HCT116 (cell line): ENCODE data around the gene ZNF695. TPM values are rescaled to one million over a fixed set of nuclear protein-coding genes. Genes with fewer than 3 reads are reported as not detected.
"Not testable (repeated sequence)": the region's sequence is repeated elsewhere in the genome, so short reads cannot be mapped to it uniquely, and the experiment has no call there.

Experiments used
- ATAC-seq: fragments of 200-7000 bp; cut with Tn5 transposase; 2 replicates; pipeline ENCODE4 v1.9.1; 2020; ENCODE audit warnings: mild to moderate bottlenecking, moderate library complexity
- BruUV-seq: library from RNA; stranded (reverse); fragments of 400-500 nt; replicated peaks from 2 replicates; lab custom pipeline; 2021; lab: Mats Ljungman, UMichigan
- CTCF ChIA-PET: fragments of 300-600 bp; sonication (Branson Sonifier 250); formaldehyde crosslinking; loops from one replicate; lab custom pipeline; 2021; ENCODE audit warnings: antibody characterized with exemption; lab: Charles Lee
- POLR2A ChIA-PET: fragments of 300-600, 350-600 bp; sonication (Branson Sonifier 250); formaldehyde crosslinking; loops from one replicate; lab custom pipeline; 2021; ENCODE audit warnings: antibody characterized with exemption; lab: Charles Lee
- RAD21 ChIA-PET, 2 experiments: fragments of 300-600 bp; sonication (Branson Sonifier 250); formaldehyde crosslinking; loops; one replicate each; lab custom pipeline; 2023; ENCODE audit warnings: low total read pairs in 2 of 2; ENCODE audit not compliant: uncharacterized antibody in 2 of 2, unreplicated experiment in 2 of 2, low non-redundant PET in 1 of 2; lab: Charles Lee
- DNase-seq: peaks from one replicate; pipeline ENCODE4 v3.0.0-alpha.2; 2010; ENCODE audit warnings: low read depth, low spot score
- H2AFZ ChIP-seq: fragments of 200-600 bp; shearing (Covaris generic), sonication (generic); 2 replicates; pipeline ENCODE4 v1.6.1; 2017; ENCODE audit warnings: low read depth, mixed run types, mixed read lengths, antibody characterized with exemption, low read length; ENCODE audit not compliant: poor library complexity, severe bottlenecking
- H3K27ac ChIP-seq: 2 replicates; pipeline ENCODE4 v1.5.1; 2012; ENCODE audit warnings: low read depth, low read length
- H3K27me3 ChIP-seq: fragments of 200-600 bp; sonication (generic); 2 replicates; pipeline ENCODE4 v1.6.1; 2016; ENCODE audit warnings: mixed run types, low read length, mixed read lengths; ENCODE audit not compliant: insufficient read depth
- H3K36me3 ChIP-seq, 2 experiments: fragments of 200-500 bp in 1 of 2; fragments of 200-600 bp in 1 of 2; sonication (Bioruptor generic) in 1 of 2; sonication (generic) in 1 of 2; 2 replicates each; pipeline versions ENCODE4 v1.5.1 to v1.6.1; 2014 to 2016; ENCODE audit warnings: low read length in 2 of 2, inconsistent platforms in 1 of 2, mixed read lengths in 1 of 2, mixed run types in 1 of 2; ENCODE audit not compliant: insufficient read depth in 2 of 2, control insufficient read depth in 1 of 2
- H3K4me1 ChIP-seq, 2 experiments: fragments of 200-600 bp in 1 of 2; sonication (generic) in 1 of 2; 2 replicates each; pipeline versions ENCODE4 v1.5.1 to v1.6.1; 2012 to 2017; ENCODE audit warnings: low read length in 2 of 2, inconsistent platforms in 1 of 2, mild to moderate bottlenecking in 1 of 2, mixed read lengths in 1 of 2, mixed run types in 1 of 2, moderate library complexity in 1 of 2; ENCODE audit not compliant: insufficient read depth in 2 of 2, control insufficient read depth in 1 of 2
- H3K4me2 ChIP-seq: fragments of 200-600 bp; sonication (generic); 2 replicates; pipeline ENCODE4 v1.6.1; 2017; ENCODE audit warnings: mixed run types, low read length, mixed read lengths
- H3K4me3 ChIP-seq, 2 experiments: fragments of 200-600 bp in 1 of 2; sonication (generic) in 1 of 2; replicated peaks in 1 of 2; 2 replicates each; pipeline ENCODE4 v1.5.1; 2011 to 2016; ENCODE audit warnings: low read length in 2 of 2, control low read depth in 1 of 2, low read depth in 1 of 2, mild to moderate bottlenecking in 1 of 2, mixed read lengths in 1 of 2, mixed run types in 1 of 2
- H3K79me2 ChIP-seq: fragments of 200-600 bp; sonication (generic); 2 replicates; pipeline ENCODE4 v1.6.1; 2017; ENCODE audit warnings: mild to moderate bottlenecking, mixed run types, low read length, moderate library complexity, mixed read lengths; ENCODE audit not compliant: insufficient read depth
- H3K9ac ChIP-seq: fragments of 200-600 bp; sonication (generic); 2 replicates; pipeline ENCODE4 v1.6.1; 2016; ENCODE audit warnings: low read length, mixed read lengths
- H3K9me2 ChIP-seq: fragments of 200-600 bp; sonication (generic), shearing (Covaris generic); 2 replicates; pipeline ENCODE4 v1.6.1; 2017; ENCODE audit warnings: mixed run types, mild to moderate bottlenecking, moderate library complexity; ENCODE audit not compliant: insufficient read depth
- H3K9me3 ChIP-seq, 2 experiments: fragments of 200-500 bp in 1 of 2; fragments of 200-600 bp in 1 of 2; sonication (Bioruptor generic) in 1 of 2; sonication (generic) in 1 of 2; 2 replicates each; pipeline ENCODE4 v1.6.1; 2014 to 2017; ENCODE audit warnings: low read length in 2 of 2, mixed read lengths in 2 of 2, inconsistent platforms in 1 of 2, low read depth in 1 of 2, mild to moderate bottlenecking in 1 of 2, mixed run types in 1 of 2, moderate library complexity in 1 of 2; ENCODE audit not compliant: control insufficient read depth in 1 of 2, insufficient read depth in 1 of 2
- H4K20me1 ChIP-seq: fragments of 200-600 bp; sonication (generic), shearing (Covaris generic); 2 replicates; pipeline ENCODE4 v1.6.1; 2017; ENCODE audit warnings: mixed run types, mild to moderate bottlenecking, moderate library complexity; ENCODE audit not compliant: insufficient read depth
- CBX3 ChIP-seq: IDR thresholded peaks from 2 replicates; pipeline ENCODE4 v1.6.1; 2012; ENCODE audit warnings: low read depth
- CEBPB ChIP-seq: IDR thresholded peaks from 2 replicates; pipeline ENCODE4 v1.6.1; 2012; ENCODE audit warnings: low read depth
- CTCF ChIP-seq, 3 experiments: fragments of 200-600 bp in 1 of 3; sonication (generic) in 1 of 3; IDR thresholded peaks in 2 of 3; conservative IDR thresholded peaks in 1 of 3; 2 replicates each; pipeline ENCODE4 v1.5.1; 2012 to 2017; ENCODE audit warnings: low read depth in 2 of 3, low read length in 2 of 3, antibody characterized with exemption in 1 of 3, borderline replicate concordance in 1 of 3, control low read depth in 1 of 3, mild to moderate bottlenecking in 1 of 3, mixed read lengths in 1 of 3, mixed run types in 1 of 3, moderate library complexity in 1 of 3; ENCODE audit not compliant: insufficient read depth in 1 of 3
- EGR1 ChIP-seq: IDR thresholded peaks from 2 replicates; pipeline ENCODE4 v1.6.1; 2012; ENCODE audit warnings: low read depth
- ELF1 ChIP-seq: IDR thresholded peaks from 2 replicates; pipeline ENCODE4 v1.6.1; 2012; ENCODE audit warnings: low read depth, borderline replicate concordance
- EZH2 ChIP-seq: fragments of 200-600 bp; sonication (generic); IDR thresholded peaks from 2 replicates; pipeline ENCODE4 v1.6.1; 2017; ENCODE audit warnings: antibody characterized with exemption, mixed run types
- FOSL1 ChIP-seq: IDR thresholded peaks from 2 replicates; pipeline ENCODE4 v1.6.1; 2012; ENCODE audit warnings: low read depth
- JUND ChIP-seq: IDR thresholded peaks from 2 replicates; pipeline ENCODE4 v1.6.1; 2012
- POLR2A ChIP-seq: IDR thresholded peaks from 2 replicates; pipeline ENCODE4 v1.7.0; 2011; ENCODE audit warnings: borderline replicate concordance; ENCODE audit not compliant: insufficient read depth, insufficient read length; ENCODE audit errors: extremely low read depth
- POLR2AphosphoS5 ChIP-seq: IDR thresholded peaks from 2 replicates; pipeline ENCODE4 v1.6.1; 2011; ENCODE audit warnings: mild to moderate bottlenecking, low read depth, low read length, moderate library complexity
- RAD21 ChIP-seq: IDR thresholded peaks from 2 replicates; pipeline ENCODE4 v1.6.1; 2012; ENCODE audit warnings: low read depth, mild to moderate bottlenecking
- SIN3A ChIP-seq: IDR thresholded peaks from 2 replicates; pipeline ENCODE4 v1.6.1; 2012; ENCODE audit warnings: low read depth
- SRF ChIP-seq: IDR thresholded peaks from 2 replicates; pipeline ENCODE4 v1.6.1; 2012; ENCODE audit warnings: low read depth
- TCF7L2 ChIP-seq: IDR thresholded peaks from 2 replicates; pipeline ENCODE4 v1.7.0; 2011; ENCODE audit warnings: borderline replicate concordance, inconsistent platforms; ENCODE audit not compliant: insufficient read depth, insufficient read length; ENCODE audit errors: extremely low read depth
- YY1 ChIP-seq: IDR thresholded peaks from 2 replicates; pipeline ENCODE4 v1.6.1; 2011; ENCODE audit warnings: low read length, low read depth, moderate library complexity, mild to moderate bottlenecking; ENCODE audit not compliant: insufficient replicate concordance; ENCODE audit errors: extremely low read depth
- ZFX ChIP-seq: fragments of 450-650 bp; IDR thresholded peaks from 2 replicates; pipeline ENCODE4 v1.6.1; 2017
- ZNF274 ChIP-seq: fragments of 200-500 bp; sonication (Bioruptor generic); IDR thresholded peaks from 2 replicates; pipeline ENCODE4 v1.6.1; 2014; ENCODE audit warnings: mild to moderate bottlenecking, low read depth, low read length, inconsistent platforms
- intact Hi-C: fragments of 100-400 bp; cut with micrococcal nuclease; formaldehyde crosslinking; loops from 2 replicates; pipeline ENCODE4 v1.10.0; 2022
- total RNA-seq: library from RNA; stranded (reverse); gene quantifications from one replicate; pipeline ENCODE4 v1.2.1, GENCODE V29; 2021; ENCODE audit not compliant: unreplicated experiment
- TF ChIP-seq, protein P1 (sequence below): IDR thresholded peaks from 2 replicates; pipeline ENCODE4 v1.6.1; 2011; ENCODE audit warnings: mild to moderate bottlenecking, low read length, moderate library complexity; ENCODE audit not compliant: insufficient replicate concordance; ENCODE audit errors: extremely low read depth
- TF ChIP-seq, protein P2 (sequence below): IDR thresholded peaks from 2 replicates; pipeline ENCODE4 v1.6.1; 2012
- TF ChIP-seq, protein P3 (sequence below): IDR thresholded peaks from 2 replicates; pipeline ENCODE4 v1.6.1; 2012

Gene ZNF695
- total RNA-seq, 1 experiment from 2014 or later: 14.9 TPM

DNA sequence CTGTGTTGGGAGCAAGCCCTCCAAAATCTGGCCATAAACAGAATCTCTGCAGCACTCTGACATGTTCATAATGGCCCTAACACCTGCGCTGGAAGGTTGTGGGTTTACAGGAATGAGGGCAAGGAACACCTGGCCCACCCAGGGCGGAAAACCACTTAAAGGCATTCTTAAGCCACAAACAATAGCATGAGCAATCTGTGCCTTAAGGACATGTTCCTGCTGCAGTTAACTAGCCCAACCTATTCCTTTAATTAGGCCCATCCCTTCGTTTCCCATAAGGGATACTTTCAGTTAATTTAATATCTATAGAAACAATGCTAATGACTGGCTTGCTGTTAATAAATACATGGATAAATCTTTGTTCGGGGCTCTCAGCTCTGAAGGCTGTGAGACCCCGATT lies 16.8 kb upstream of the ZNF695 start:
- H3K4me3 ChIP-seq, H3K79me2 ChIP-seq, H3K9ac ChIP-seq, H3K9me2 ChIP-seq, H3K4me2 ChIP-seq, CTCF ChIA-PET, POLR2A ChIA-PET, BruUV-seq, H3K27me3 ChIP-seq, H3K27ac ChIP-seq, ATAC-seq, H3K9me3 ChIP-seq, H4K20me1 ChIP-seq, RAD21 ChIA-PET, H2AFZ ChIP-seq, H3K4me1 ChIP-seq, intact Hi-C loops, H3K36me3 ChIP-seq, DNase-seq: not testable (repeated sequence)

GRCh38 chr1:247013391-247013790 lies 5.5 kb upstream of the ZNF695 start:
- Histone ChIP-seq H3K9ac (no peak overlapping the region), H4K20me1 (no peaks in the 10 kb centered on the region), H3K27me3 (no peaks in the 10 kb centered on the region), H3K36me3 (no peaks in the 10 kb centered on the region), H3K9me2 (no peaks in the 10 kb centered on the region), H3K4me2 (no peak overlapping the region), H3K4me3 (no peak overlapping the region), H3K4me1 (peaks cover 1 to 2% of the 10 kb centered on the region in 2 experiments), H3K9me3 (no peaks in the 10 kb centered on the region), H2AFZ (no peak overlapping the region), H3K79me2 (no peaks in the 10 kb centered on the region), H3K27ac (no peak overlapping the region)
- intact Hi-C loops: no loop called here
- ChIA-PET CTCF (no interaction called here), POLR2A (no interaction called here), RAD21 (no interaction called here)
- ATAC-seq: no peak
- DNase-seq: no peak
- TF ChIP-seq CBX3 (no peak), YY1 (no peak), EZH2 (no peak), JUND (no peak), POLR2A (no peak), FOSL1 (no peak), CTCF (IDR thresholded peaks at IDR 0.05 in 2 of 3, conservative IDR thresholded peaks at IDR 0.05 in 1 of 3; ENCODE audit: borderline replicate concordance in 1 of 3, insufficient read depth in 1 of 3, low read depth in 2 of 3, low read length in 2 of 3) (no peak), SIN3A (no peak), ZNF274 (no peak), CEBPB (no peak), ZFX (no peak), TCF7L2 (no peak), EGR1 (no peak), RAD21 (no peak), SRF (no peak), POLR2AphosphoS5 (no peak), ELF1 (no peak)
- TF ChIP-seq, protein P1, sequence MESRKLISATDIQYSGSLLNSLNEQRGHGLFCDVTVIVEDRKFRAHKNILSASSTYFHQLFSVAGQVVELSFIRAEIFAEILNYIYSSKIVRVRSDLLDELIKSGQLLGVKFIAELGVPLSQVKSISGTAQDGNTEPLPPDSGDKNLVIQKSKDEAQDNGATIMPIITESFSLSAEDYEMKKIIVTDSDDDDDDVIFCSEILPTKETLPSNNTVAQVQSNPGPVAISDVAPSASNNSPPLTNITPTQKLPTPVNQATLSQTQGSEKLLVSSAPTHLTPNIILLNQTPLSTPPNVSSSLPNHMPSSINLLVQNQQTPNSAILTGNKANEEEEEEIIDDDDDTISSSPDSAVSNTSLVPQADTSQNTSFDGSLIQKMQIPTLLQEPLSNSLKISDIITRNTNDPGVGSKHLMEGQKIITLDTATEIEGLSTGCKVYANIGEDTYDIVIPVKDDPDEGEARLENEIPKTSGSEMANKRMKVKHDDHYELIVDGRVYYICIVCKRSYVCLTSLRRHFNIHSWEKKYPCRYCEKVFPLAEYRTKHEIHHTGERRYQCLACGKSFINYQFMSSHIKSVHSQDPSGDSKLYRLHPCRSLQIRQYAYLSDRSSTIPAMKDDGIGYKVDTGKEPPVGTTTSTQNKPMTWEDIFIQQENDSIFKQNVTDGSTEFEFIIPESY: no peak
- TF ChIP-seq, protein P2, sequence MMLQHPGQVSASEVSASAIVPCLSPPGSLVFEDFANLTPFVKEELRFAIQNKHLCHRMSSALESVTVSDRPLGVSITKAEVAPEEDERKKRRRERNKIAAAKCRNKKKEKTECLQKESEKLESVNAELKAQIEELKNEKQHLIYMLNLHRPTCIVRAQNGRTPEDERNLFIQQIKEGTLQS: no peak
- TF ChIP-seq, protein P3, sequence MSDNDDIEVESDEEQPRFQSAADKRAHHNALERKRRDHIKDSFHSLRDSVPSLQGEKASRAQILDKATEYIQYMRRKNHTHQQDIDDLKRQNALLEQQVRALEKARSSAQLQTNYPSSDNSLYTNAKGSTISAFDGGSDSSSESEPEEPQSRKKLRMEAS: no peak
- BruUV-seq: no TSS peak
